Measurements from ENCODE around the gene LYPD6.

DNA sequence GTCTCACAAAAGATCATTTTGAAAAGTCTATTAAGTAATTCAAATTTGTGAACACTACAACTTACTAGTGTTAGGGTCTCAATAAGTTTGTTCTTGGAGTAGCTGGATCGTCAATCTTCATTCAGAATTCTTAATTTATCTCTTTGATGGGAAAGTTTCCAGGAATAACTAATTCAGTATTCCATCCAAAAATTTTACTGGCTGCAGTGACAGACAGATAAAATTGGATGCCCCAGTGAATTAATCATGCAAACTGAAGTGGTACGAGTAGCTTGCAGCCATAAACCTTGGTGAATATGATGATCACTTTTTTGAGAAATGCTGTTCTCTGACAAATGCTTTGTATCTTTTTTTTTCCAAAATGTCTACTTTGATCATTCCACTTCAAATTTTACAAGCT is 112.8 kb downstream of the LYPD6 start:
- TF ChIP-seq, protein P1, sequence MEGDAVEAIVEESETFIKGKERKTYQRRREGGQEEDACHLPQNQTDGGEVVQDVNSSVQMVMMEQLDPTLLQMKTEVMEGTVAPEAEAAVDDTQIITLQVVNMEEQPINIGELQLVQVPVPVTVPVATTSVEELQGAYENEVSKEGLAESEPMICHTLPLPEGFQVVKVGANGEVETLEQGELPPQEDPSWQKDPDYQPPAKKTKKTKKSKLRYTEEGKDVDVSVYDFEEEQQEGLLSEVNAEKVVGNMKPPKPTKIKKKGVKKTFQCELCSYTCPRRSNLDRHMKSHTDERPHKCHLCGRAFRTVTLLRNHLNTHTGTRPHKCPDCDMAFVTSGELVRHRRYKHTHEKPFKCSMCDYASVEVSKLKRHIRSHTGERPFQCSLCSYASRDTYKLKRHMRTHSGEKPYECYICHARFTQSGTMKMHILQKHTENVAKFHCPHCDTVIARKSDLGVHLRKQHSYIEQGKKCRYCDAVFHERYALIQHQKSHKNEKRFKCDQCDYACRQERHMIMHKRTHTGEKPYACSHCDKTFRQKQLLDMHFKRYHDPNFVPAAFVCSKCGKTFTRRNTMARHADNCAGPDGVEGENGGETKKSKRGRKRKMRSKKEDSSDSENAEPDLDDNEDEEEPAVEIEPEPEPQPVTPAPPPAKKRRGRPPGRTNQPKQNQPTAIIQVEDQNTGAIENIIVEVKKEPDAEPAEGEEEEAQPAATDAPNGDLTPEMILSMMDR (IDR thresholded peaks at IDR 0.05): no peak
- TF ChIP-seq POLR2AphosphoS5 (IDR thresholded peaks at IDR 0.05): no peak
- no peak for TF ChIP-seq POLR2A (IDR thresholded peaks at IDR 0.05)
